ENCODE data around the gene NDE1.

NDE1 gene

GRCh38 chr16:15749985-15750384 lies 99.9 kb downstream of the NDE1 start:
- no peak for DNase-seq (ENCODE audit: extremely low read depth, insufficient read length)
- no peaks in the 10 kb centered on the region for H3K27me3 ChIP-seq (replicated peaks; ENCODE audit: control insufficient read depth, insufficient read depth, low read length)
- H3K36me3 ChIP-seq (ENCODE audit: control insufficient read depth, insufficient read depth, low read length), result no peaks in the 10 kb centered on the region
- no peak overlapping the region for H3K4me3 ChIP-seq (replicated peaks; ENCODE audit: low read depth, low read length)
- TF ChIP-seq CTCF (IDR thresholded peaks at IDR 0.05; ENCODE audit: insufficient read depth, low read length, poor library complexity, severe bottlenecking), result no peak

- no peak overlapping the region for H3K4me3 ChIP-seq (replicated peaks; ENCODE audit: low read depth, low read length)
- no peak for DNase-seq (ENCODE audit: extremely low read depth, insufficient read length)
- no peak for TF ChIP-seq CTCF (IDR thresholded peaks at IDR 0.05; ENCODE audit: insufficient read depth, low read length, poor library complexity, severe bottlenecking)
- no peaks in the 10 kb centered on the region for H3K27me3 ChIP-seq (replicated peaks; ENCODE audit: control insufficient read depth, insufficient read depth, low read length)
- no peaks in the 10 kb centered on the region for H3K36me3 ChIP-seq (ENCODE audit: control insufficient read depth, insufficient read depth, low read length)
Observed at GRCh38 chr16:15751940-15752339, 101.9 kb downstream of the NDE1 start.

GRCh38 chr16:15752717-15753488 lies 102.9 kb downstream of the NDE1 start:
- Histone ChIP-seq H3K27me3 (replicated peaks; ENCODE audit: control insufficient read depth, insufficient read depth, low read length) (no peaks in the 10 kb centered on the region), H3K4me3 (replicated peaks; ENCODE audit: low read depth, low read length) (no peak overlapping the region), H3K36me3 (ENCODE audit: control insufficient read depth, insufficient read depth, low read length) (no peaks in the 10 kb centered on the region)
- no peak for TF ChIP-seq CTCF (IDR thresholded peaks at IDR 0.05; ENCODE audit: insufficient read depth, low read length, poor library complexity, severe bottlenecking)
- no peak for DNase-seq (ENCODE audit: extremely low read depth, insufficient read length)

- no peak overlapping the region for H3K4me3 ChIP-seq (replicated peaks; ENCODE audit: low read depth, low read length)
- H3K36me3 ChIP-seq (ENCODE audit: control insufficient read depth, insufficient read depth, low read length), result no peaks in the 10 kb centered on the region
- no peak for TF ChIP-seq CTCF (IDR thresholded peaks at IDR 0.05; ENCODE audit: insufficient read depth, low read length, poor library complexity, severe bottlenecking)
- no peak for DNase-seq (ENCODE audit: extremely low read depth, insufficient read length)
- H3K27me3 ChIP-seq (replicated peaks; ENCODE audit: control insufficient read depth, insufficient read depth, low read length), result no peaks in the 10 kb centered on the region
Observed at GRCh38 chr16:15754821-15755534, 104.9 kb downstream of the NDE1 start.

- DNase-seq (ENCODE audit: extremely low read depth, insufficient read length), result no peak
- no peaks in the 10 kb centered on the region; the same call in 1 of the 2 replicates for H3K27me3 ChIP-seq (replicated peaks; ENCODE audit: control insufficient read depth, insufficient read depth, low read length)
- TF ChIP-seq CTCF (IDR thresholded peaks at IDR 0.05; ENCODE audit: insufficient read depth, low read length, poor library complexity, severe bottlenecking), result no peak
- no peaks in the 10 kb centered on the region for H3K36me3 ChIP-seq (ENCODE audit: control insufficient read depth, insufficient read depth, low read length)
- no peak overlapping the region for H3K4me3 ChIP-seq (replicated peaks; ENCODE audit: low read depth, low read length)
Observed at GRCh38 chr16:15757077-15757386, 107.0 kb downstream of the NDE1 start.

Data from GM06990 (cell line).